GM21717 (cell line): ENCODE results near the gene HSFX4.
"Not testable (repeated sequence)": the region's sequence is repeated elsewhere in the genome, so short reads cannot be mapped to it uniquely, and the experiment has no call there.

ENCODE experiments used
- ATAC-seq: cut with Tn5 transposase; IDR thresholded peaks from one replicate; pipeline ENCODE4 v1.9.1; 2021; ENCODE audit warnings: mild to moderate bottlenecking, moderate library complexity; ENCODE audit not compliant: unreplicated experiment

Gene HSFX4

GRCh38 chrX:149937871-149938426 lies 8.6 kb downstream of the HSFX4 start:
- ATAC-seq, result no peak

GRCh38 chrX:149938427-149938880 lies 9.1 kb downstream of the HSFX4 start, which contains the start of gene EOLA2:
TSS of gene EOLA2 (minus strand) at chrX:149938491. CDS start at chrX:149933874, 4,617 bp downstream.
- peak; percentile 75 for ATAC-seq

- ATAC-seq, result peak; percentile 4
These were observed 9.7 kb downstream of the HSFX4 start for GRCh38 chrX:149938881-149939654.

DNA sequence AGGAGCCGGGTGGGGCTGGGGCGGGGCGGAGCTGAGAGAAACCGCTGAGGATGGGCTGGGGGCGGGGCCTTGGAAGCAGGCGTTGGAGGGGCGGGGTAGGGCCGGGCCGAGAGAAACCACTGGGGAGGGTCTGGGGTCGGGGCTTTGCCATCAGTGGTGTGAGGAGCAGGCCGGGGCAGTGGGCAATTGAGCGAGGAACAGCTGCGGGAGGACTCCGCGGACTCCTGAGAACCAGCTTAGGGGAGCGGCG lies 10.2 kb downstream of the HSFX4 start:
- ATAC-seq, result peak; percentile 13

DNA sequence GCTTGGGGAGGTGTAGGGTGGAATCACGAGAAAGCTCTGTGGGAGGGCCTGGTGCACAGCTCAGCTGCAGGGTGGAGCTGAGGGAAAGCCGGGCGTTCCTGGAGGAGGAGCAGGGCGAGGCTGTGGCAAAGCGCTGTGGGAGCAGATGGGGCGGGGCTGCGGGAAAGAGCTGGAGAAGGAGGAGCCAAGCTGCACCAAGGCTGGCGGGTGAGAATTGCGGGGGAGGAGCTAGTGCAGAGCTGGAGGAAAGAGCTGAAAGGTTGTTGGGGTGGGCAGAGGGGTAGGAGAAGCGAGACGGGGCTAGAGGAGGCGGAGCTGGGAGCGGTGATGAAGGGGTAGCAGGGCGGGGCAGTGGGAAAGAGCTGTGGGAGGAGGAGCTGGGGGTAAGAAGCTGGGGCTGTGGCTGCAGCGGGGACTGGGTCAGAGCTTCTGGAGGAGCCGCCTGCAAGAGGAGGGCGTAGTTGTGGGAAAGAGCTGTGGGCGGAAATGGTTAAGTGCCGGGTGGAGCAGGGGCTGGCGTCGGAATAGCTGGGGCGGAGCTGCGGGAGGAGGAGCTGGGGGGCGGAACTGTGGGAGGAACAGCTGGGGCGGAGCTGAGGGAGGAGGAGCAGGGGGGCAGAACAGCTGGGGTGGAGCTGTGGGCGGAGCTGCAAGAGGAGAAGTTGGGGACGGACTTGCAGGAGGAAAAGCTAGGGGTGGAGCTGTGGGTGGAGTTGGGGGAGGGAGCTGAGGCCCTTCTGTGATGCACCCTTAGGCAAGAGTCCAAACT lies 10.7 kb downstream of the HSFX4 start:
- peak; percentile 53 for ATAC-seq

GRCh38 chrX:149940674-149941024 lies 11.3 kb downstream of the HSFX4 start:
- ATAC-seq, result not testable (repeated sequence)

- not testable (repeated sequence) for ATAC-seq
These were observed 15.8 kb downstream of the HSFX4 start for GRCh38 chrX:149945087-149945670.

DNA sequence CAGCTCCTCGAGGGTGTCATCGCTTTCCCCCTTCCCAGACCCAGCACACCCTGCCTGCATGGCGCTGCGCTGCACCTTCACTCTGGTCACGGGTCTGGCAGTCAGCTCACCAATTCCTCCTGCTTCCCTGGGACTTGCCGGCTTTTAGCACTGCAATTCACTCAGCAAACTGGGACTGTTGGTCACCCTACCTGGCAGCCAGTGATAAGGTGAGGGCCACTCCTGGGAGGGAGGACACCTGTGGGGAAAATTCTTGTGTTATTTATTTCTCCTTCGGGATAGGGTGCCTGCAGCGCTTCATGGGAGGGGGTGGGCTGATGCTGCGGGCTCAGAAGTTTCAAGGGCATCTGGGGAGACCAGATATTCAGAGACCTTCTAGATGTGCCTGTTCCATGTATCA lies 16.4 kb downstream of the HSFX4 start:
- not testable (repeated sequence) for ATAC-seq

GRCh38 chrX:149946932-149947331 lies 17.6 kb downstream of the HSFX4 start:
- ATAC-seq, result not testable (repeated sequence)

DNA sequence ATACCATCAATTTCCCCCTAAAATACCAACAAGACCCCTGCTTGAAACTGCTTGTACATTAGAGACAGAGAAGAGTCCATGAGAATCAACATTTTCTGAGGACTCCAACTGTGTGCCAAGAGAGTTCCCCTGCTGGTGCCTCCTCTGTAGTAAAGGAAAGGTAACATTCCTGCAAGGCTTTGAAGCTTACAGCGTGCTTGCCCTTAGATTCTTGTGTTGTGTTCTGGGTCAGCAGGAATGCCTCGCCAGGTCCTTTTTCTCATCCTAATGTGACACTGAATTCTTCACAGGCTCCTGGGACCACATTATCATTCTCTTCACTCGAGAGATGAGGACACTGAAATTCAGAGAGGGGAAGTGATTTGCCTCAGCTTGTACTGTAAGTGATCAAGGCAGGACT lies 18.6 kb downstream of the HSFX4 start:
- ATAC-seq, result no peak

DNA sequence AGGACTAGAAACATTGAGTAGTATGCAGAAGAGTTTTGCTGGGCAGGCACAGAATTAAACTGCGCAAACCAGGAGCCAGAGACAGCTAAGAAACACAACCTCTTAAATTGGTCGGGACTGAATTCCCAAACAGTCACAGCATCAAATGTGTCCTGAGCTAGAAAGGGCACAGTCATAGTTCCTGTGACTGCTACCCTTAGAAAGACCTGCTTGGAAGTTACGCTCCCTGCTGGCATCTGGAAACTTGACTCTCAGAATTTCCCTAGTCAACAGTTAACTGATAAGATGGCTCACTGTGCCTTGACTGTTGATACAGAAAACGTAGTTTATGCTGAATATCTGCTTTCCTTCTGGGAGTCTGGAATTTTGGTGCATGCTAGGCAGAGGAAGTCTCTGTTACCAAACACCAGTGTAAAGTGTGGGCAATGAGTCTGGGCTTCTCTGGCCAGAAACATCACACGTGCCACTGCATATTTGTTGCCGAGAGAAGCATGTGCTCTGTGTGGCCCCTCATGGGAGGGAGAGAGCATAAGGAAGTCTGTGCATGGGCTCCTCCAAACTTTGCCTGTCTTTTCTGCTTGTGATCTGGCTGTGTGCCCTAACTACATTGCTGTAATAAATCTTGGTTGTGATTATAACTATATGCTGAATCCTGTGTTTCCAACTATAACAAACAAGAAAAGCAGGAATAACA lies 20.5 kb downstream of the HSFX4 start:
- ATAC-seq, result no peak

DNA sequence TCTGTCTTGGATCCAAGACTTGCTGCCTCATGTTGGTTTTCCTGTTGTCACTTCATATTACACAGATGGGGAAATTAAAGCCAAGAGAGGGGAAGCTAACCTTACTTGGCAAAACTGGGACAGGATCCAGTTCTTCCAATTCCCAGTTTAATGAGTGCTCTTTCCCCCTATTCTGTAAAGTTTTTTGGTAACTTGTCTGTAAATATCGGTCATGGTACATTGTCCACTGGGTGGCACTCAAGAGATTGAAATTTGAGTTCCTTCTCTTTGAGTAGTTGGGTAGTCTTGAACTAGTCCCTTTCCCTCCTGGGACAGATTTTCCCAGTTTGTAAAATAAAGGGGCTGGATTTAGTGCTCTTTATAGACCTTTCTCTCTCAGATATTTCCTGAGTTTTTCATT lies 21.3 kb downstream of the HSFX4 start:
- no peak for ATAC-seq

- no peak for ATAC-seq
These were observed 32.2 kb downstream of the HSFX4 start for GRCh38 chrX:149961572-149961971.

- ATAC-seq, result no peak
These were observed 32.6 kb downstream of the HSFX4 start for GRCh38 chrX:149962010-149962409.

DNA sequence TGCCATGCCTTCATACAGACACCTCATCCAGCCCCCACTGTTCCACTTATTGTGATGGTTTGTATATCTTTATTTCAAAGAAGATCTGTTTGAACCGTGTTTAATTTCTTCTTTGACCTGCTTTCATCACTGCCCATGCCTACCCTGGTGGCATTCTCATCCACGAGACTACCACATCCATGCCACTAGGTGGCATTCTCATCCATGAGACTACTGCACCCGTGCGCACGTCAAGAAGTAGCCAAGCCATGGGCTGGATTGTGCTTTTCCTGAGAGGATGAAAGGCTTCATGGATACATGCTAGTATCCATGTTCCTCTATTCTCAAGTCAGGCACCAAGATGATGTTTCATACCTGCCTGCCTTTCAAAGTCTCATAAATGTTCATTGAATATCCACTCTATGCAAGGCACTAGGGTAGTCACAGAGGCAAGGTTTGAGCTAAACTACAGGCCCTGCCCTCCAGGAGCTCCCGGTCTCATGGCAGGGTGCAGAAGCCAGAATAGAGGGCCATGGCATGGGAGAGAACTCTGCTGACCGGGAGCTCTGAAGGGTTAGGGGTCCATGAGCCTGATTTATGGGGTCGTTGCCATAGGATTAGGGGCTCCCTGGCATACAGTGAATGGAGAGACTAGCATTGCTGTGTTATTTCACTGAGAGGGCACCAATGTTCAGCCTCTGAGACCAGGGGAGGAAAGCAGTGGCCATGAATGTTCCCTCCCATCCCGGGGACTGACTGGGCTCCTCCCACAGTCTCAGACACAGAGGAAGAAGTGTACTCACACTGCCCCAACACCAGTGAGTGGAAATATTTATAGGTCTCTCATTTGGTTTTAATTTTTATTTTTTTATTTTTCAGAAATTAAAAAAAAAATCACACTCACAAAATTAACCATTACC lies 33.7 kb downstream of the HSFX4 start:
- ATAC-seq, result peak; percentile 92

GRCh38 chrX:149979126-149979644 lies 49.8 kb downstream of the HSFX4 start:
- no peak for ATAC-seq
